HG02970 (cell line): Measurements from ENCODE around the gene NSUN6.
"Not testable (repeated sequence)": the region's sequence is repeated elsewhere in the genome, so short reads cannot be mapped to it uniquely, and the experiment has no call there.

Experiments used
- ATAC-seq: cut with Tn5 transposase; IDR thresholded peaks from one replicate; pipeline ENCODE4 v1.9.1; 2021; ENCODE audit warnings: mild to moderate bottlenecking, moderate library complexity, moderate number of reproducible peaks; ENCODE audit not compliant: unreplicated experiment, low FRiP score

NSUN6 gene

GRCh38 chr10:18615618-18616017, 35.8 kb downstream of the NSUN6 start:
- ATAC-seq: no peak

- ATAC-seq: no peak
Measured at GRCh38 chr10:18611168-18611567, 40.2 kb downstream of the NSUN6 start.

- no peak for ATAC-seq
Measured at GRCh38 chr10:18610517-18610916, 40.9 kb downstream of the NSUN6 start.

- ATAC-seq: no peak
Measured at GRCh38 chr10:18608596-18608995, 42.8 kb downstream of the NSUN6 start.

- no peak for ATAC-seq
Measured at GRCh38 chr10:18607503-18608378, 43.6 kb downstream of the NSUN6 start.

- ATAC-seq: no peak
Measured at GRCh38 chr10:18606051-18606695, 45.2 kb downstream of the NSUN6 start.

- ATAC-seq: no peak
Measured at GRCh38 chr10:18601321-18601720, 50.1 kb downstream of the NSUN6 start.

GRCh38 chr10:18599392-18599791, 52.0 kb downstream of the NSUN6 start:
- ATAC-seq: no peak

GRCh38 chr10:18594574-18595156, 56.7 kb downstream of the NSUN6 start:
- ATAC-seq: no peak

GRCh38 chr10:18591141-18591540, 60.2 kb downstream of the NSUN6 start:
- ATAC-seq: not testable (repeated sequence)

GRCh38 chr10:18586637-18587036, 64.8 kb downstream of the NSUN6 start:
- ATAC-seq: not testable (repeated sequence)

GRCh38 chr10:18583575-18584270, 67.7 kb downstream of the NSUN6 start:
- no peak for ATAC-seq

GRCh38 chr10:18582803-18583202, 68.6 kb downstream of the NSUN6 start:
- no peak for ATAC-seq

GRCh38 chr10:18577823-18578685, 73.3 kb downstream of the NSUN6 start:
- no peak for ATAC-seq

GRCh38 chr10:18576586-18576985, 74.8 kb downstream of the NSUN6 start:
- ATAC-seq: no peak

GRCh38 chr10:18572959-18573561, 78.3 kb downstream of the NSUN6 start:
- no peak for ATAC-seq

GRCh38 chr10:18571780-18572179, 79.6 kb downstream of the NSUN6 start:
- ATAC-seq: no peak

- ATAC-seq: no peak
Measured at GRCh38 chr10:18571076-18571475, 80.3 kb downstream of the NSUN6 start.

- not testable (repeated sequence) for ATAC-seq
Measured at GRCh38 chr10:18570386-18570785, 81.0 kb downstream of the NSUN6 start.
